Hematopoietic multipotent progenitor cell treated with erythropoietin and hydrocortisone succinate and interleukin-3 and kit ligand, for 15 days (in vitro differentiated cells): ENCODE results near the gene HMGCS1.
A peak's percentile ranks its signal among the peaks of the same experiment; 100 is the strongest.
"Not testable (repeated sequence)": the region's sequence is repeated elsewhere in the genome, so short reads cannot be mapped to it uniquely, and the experiment has no call there.

Source experiments
- DNase-seq: peaks from one replicate; pipeline ENCODE4 v3.0.0-alpha.2; 2015; ENCODE audit warnings: low spot score

Gene HMGCS1

DNA sequence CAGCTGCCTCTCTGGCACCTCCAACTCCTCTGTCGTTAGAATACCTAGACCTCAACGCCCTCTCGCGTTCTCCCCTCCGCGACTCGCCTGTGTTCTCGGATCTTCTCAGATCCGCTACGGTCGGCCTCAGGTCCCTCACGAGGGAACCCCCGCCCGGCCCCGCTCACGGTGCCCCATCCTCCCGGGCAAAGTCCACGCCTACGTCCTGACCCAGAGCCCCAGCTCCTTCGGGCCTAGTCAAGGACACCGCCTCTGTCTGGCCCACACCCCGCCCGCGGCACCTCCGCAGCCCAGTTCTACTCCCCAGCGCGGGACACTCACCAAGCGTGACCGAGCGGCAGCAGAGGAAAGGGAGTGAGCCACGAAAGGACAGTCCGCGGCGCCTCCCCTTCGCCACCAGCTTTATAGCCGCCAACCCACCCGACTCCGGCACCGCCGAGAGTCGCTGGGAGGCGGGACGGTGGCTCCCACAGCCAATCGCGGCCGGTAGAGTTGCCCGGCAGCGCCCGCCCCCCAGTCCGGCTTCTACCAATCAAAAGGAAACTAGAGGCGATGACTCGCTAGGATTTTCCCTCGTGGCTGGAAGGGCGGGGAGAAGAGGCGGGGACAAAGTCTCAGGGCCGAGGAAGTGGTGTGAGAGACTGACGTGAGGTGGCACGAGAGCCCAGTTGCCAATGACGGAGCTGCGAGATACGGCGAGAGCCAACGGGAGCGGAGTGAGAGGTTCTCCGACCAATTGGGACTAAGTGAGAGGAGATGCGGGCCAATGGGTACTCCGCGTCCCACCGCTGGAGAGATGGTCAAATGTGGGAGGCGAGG, at the start of gene HMGCS1:
Gene HMGCS1 (minus strand): TSS at position 378 of the 819 bp plus-strand sequence. CDS start 14,447 bp downstream, outside the sequence.
- DNase-seq: peak; percentile 99

DNA sequence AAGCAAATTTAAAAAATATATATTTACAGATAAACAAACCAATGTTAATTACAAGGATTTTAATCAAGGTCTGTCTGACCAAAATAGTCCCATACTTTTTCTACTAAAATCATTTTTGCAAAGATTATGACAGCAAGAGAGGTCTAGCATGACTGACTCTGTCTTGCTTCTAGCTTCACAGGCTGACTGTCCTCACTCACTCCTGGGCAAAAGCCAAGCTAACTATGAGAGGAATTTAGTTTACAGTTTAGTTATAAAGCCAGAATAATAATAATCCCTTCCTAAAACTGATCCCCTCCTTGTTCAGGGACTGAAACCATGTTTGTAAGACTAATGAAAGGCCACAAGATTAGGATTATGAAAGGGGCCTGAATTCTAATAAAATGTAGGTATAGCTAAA, 45.5 kb upstream of the HMGCS1 start:
- DNase-seq: no peak

DNA sequence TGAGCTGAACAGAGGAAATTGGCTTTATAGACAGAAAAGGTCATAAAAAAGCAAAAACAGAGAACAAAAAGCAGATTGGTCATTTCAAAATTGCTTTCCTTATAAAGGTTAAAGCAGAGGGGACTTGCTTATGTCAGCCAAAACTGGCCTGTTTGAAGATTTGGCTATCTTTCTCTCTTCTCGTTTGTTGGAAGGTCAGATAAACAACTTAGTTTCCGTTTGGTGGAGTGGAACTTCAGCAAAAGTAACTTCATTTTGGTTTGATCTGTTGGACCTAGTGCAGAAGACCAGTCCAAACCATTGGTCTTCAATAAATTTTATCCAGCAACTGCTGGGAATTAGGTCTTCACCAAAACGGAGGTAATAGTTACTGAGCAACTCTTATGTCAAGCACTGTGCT, 45.1 kb upstream of the HMGCS1 start:
- DNase-seq: no peak

DNA sequence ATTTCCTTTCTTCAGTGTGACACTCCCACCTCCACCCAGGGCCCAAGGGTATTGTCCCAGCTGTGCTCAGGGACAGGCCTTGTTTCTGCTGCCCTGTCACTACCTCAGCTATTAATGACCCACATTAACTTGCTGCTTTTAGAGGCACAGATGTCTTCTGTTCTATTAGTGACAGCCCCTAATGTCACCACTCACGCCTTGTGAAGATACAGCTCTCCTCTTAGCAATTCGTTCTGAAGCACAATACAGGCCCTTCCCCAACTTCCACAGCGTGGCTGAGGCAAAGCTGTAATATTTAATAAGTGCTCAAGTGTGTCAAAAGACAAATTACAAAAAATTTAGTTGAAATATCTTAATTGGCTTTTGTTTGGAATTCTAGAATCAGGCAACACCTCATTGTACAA, 44.7 kb upstream of the HMGCS1 start:
- DNase-seq: no peak

DNA sequence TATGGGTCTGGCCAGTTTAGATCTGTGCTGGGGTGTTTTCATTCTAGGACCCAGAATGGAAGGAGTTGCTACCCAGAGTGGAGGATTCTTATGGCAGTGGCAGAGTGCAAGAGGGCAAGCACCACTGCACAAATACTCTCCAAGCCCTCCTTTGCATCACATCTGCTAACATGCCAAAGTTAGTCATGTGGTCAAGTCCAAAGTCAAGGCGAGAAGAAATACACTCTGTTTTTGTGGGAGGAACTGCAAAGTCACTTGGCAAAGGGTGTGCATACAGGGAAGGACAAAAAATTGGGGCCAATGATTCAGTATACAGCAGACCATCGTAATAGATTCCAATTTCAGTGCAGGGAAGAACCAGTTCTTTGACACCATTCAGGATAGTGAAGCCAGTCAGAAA, 43.9 kb upstream of the HMGCS1 start:
- no peak for DNase-seq

DNA sequence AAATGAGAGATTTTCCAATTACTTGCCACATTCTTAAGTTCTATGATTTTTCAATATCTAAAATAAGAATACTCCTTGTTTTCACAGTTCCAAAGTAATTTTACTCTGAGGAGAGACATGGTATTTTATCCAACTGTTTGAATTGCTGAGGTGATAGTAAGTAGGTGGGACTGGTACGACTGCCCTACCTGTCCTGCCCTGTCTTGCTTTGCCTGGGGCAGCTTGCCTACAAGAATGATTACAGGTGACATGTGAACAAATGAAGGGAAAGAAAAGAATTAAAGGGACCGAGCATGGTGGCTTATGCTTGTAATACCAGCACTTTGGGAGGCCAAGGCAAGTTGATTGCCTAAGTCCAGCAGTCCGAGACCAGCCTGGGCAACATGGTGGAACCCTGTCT, 41.6 kb upstream of the HMGCS1 start:
- DNase-seq: no peak

DNA sequence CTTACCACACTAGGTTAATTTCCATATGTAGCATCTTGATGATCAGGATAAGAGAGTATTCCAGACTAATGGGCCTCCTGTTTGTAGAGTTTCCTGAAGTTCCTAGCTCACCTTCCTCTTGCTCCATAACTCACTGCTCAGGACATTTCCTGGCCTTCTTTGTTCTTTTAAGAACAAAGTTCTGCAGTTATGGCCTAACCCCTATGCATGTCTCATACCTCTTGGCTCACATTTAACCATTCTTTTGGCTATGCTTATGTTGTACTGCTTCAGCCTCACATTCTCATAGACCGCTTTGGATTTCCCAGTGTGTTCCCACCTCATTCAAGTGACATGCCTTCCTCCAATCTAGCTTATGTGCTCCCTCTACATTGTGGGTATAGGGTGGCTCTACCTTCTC, 40.5 kb upstream of the HMGCS1 start:
- no peak for DNase-seq

DNA sequence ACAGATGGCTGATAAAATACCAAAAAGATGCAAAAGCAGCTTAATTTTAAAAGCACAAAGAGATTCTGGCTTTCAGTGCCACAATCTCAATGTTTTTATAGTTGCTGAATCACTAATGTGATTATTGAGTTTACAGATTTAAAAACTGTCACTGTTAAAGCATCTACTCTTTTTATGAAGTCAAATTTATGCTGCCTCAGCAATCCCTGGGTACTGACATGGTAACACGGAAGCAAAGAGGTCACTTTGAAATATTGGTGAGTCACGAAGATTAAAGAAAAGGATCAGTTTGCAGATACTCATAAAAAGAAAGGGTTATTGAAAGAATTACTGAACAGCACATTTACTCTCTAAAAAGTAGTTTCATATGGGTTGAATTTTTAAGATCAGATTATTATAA, 39.7 kb upstream of the HMGCS1 start:
- DNase-seq: no peak

DNA sequence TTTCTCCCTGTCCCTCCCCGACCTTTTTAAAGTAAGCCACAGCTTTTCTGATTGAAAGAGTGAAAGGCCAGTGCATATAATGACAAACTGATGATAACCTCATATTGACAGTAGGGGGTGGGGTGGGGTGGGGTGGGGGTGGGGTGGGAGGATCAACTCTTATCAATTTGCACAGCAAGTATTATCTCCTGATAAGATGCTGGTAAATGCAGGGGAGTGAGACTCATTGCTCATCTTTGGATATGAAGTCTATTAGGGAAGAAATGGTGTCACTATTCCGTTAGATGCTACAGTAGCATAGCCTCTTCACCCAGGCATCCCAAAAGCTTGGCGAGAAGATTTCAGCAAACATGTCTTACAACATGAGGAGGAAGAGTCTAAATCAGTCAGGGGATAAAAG, 38.9 kb upstream of the HMGCS1 start:
- DNase-seq: no peak

DNA sequence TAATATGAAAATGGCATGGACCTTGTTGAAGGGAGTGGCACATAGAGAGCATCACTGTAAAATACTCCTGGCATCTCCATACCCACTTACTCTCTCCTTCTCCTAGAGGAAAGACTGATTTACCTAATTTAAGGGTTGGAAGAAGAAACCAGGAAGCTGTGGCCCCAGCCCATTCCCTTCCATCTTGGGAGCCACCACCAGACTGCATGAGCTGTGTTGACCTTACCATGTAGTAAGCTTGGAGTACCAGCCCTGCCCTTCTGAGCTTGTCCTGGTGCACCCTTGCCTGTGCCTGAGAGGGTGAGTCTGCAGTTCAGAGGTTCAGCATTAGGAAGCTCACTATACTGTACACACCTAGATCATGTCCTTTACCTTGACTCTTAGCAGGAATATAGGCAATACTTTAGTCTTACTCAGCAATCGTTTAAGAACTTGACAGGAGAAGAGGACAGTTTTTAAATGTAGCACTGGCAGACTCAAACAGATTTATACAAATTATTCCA, 35.7 kb upstream of the HMGCS1 start:
- no peak for DNase-seq

DNA sequence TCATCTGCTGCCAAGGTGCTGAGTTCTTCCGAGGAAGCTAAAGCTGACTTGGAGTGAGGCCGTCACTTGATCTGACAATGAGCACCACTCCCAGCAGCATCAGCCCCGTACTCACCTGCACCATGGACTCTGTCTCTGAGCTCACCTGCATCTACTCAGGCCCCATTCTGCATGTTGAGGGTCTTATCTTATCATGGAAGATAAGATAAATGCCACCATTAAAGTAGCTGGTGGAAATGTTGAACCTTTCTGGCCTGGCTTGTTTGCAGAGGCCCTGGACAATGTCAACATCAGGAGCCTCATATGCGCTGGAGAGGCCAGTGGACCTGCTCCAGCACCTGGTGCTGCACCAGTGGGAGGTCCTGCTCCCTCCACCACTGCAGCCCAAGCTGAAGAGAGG, 35.0 kb upstream of the HMGCS1 start:
- no peak for DNase-seq

DNA sequence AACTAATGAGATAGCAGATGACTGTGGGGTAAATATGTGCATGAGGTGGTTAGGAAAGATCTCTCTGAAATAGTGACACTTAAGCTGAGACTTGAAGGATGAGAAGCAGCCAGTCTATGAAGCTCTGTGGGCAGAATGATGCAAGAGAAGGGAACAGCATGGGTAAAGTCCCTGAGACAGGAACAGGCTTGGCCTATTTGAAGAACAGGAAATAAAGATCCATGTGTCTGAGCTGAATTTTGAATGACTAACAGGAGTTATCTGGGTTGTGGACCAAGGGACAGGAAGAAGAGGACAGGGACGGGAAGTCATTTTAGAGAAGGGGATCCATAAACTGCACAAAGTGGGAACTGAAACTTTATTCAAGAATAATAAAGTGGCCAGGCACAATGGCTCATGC, 25.6 kb upstream of the HMGCS1 start:
- no peak for DNase-seq

DNA sequence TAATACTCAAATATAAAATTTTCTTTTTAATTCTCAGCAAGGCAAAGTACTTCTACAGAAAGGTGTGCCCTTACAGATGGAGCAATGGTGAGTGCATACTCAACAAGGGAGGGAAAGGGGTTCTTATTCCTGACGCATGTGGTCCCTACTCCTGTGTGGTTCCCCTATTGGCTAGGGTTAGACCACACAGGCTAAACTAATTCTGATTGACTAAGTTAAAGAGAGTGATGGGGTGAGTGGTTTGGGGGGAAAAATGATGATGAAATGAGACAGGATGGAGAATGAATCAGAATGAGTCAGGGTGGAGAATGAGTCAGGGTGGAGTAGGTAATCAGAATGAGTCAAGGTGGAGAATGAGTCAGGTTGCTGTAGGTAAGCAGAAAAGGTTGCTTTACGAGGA, 22.9 kb upstream of the HMGCS1 start:
- no peak for DNase-seq

DNA sequence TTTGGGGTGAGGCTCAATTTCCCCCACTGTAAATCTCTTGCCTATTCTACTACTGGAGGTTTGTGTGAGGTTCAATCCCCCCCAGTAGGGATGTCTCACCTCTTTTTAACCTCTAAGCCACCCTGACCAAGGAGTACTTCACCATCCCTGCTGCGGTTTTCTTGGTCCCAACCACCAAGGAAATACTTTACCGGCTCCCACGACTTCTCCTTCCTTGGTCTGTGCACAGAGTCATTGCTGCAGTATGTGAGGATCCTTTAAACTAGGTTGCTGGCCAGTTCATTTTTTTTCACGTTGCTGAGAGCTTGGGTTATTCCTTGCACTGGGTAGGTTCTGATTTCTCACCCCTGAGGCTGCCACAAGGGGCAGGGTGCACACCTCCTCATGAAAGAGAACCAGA, 22.5 kb upstream of the HMGCS1 start:
- DNase-seq: no peak

DNA sequence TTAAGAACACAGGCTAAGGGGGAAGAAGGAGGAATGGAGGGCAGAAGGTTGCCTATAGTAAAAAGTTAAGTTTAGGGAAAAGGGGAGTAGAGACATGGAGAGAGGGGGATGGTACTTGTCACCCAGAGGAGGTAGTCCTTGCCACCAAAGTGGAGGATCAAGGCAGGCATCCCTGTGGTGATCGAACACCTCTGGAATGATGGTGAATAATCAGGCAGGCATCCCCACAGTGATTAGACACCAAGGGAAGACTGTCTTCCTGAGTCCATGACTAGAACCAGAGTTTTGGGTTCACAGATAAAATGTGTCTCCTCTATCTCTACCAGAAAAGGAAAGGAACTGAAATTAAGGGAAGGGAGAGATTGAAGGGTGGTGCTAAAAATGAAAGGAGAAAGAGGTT, 19.2 kb upstream of the HMGCS1 start:
- DNase-seq: no peak

DNA sequence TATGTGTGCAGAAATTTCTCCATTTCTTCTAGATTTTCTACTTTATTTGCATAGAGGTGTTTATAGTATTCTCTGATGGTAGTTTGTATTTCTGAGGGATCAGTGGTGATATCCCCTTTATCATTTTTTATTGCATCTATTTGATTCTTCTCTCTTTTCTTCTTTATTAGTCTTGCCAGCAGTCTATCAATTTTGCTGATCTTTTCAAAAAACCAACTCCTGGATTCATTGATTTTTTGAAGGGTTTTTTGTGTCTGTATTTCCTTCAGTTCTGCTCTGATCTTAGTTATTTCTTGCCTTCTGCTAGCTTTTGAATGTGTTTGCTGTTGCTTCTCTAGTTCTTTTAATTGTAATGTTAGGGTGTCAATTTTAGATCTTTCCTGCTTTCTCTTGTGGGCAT, 12.4 kb upstream of the HMGCS1 start:
- DNase-seq: not testable (repeated sequence)

DNA sequence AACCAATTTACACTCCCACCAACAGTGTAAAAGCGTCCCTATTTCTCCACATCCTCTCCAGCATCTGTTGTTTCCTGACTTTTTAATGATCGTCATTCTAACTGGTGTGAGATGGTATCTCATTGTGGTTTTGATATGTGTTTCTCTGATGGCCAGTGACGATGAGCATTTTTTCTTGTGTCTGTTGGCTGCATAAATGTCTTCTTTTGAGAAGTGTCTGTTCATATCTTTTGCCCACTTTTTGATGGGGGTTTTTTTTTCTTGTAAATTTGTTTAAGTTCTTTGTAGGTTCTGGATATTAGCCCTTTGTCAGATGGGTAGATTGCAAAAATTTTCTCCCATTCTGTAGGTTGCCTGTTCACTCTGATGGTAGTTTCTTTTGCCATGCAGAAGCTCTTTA, 10.3 kb upstream of the HMGCS1 start:
- DNase-seq: not testable (repeated sequence)

DNA sequence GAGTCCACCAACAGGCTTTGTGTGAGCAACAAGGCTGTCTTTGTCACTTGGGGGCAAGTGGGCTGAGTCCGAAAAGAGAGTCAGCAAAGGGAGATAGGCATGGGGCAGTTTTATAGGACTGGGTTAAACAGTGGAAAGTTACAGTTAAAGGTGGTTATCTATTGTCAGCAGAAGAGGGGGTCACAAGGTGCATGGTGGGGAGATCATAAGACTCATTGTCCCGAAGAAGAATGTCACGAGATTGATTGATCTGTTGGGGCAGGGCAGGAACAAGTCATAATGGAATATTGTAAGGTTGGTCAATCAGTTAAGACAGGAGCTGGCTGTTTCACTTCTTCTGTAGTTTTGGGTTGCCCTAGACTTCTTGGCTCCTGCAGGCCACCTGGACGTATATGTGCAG, 7.6 kb upstream of the HMGCS1 start:
- no peak for DNase-seq

DNA sequence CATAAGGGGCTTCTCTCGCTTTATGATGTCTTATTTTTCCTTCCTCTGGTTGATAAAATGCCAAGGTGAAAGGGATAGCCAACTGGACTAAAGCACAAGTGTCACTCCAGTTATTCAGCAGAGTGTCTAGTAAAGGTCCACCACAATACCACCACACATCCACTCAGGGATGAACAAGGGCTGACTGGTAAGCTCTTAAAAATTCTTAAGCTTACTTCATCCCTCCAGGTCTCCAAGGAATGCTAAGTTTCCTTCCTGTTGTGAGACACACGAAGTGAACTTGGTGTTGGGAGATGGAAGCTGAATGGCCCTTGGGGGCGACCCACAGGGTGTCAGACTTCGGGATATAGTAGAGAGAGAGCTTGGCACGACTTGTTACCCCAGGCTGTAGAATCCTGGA, 3.2 kb upstream of the HMGCS1 start:
- DNase-seq: no peak

DNA sequence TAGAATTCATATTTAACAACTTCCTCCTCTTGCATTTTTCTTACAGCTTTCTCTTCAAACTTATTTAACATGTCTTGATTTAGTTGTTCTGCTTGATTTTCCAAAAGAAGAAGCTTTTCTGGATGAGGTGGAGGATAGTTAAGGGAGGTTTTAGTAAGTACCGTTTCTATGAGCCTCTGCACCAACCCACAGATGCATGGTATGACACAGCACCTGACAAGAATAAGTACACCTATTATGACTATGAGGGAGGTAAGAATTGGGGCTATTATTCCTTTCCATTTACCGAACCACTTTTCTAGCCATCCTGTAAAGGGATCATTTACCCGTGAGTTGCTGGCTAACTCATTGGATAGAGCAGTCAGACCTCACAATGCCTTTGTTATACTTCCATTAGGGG, 2.5 kb upstream of the HMGCS1 start:
- DNase-seq: no peak

DNA sequence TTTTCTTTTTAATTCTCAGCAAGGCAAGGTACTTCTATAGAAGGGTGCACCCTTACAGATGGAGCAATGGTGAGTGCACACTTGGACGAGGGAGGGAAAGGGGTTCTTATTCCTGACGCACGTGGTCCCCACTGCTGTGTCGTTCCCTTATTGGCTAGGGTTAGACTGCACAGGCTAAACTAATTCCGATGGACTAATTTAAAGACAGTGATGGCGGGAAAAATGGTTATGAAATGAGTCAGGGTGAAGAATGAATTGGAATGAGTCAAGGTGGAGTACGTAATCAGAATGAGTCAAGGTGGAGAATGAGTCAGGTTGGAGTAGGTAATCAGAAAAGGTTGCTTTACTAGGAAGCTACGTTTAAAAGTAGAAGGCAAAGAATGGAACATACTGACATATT, 2.1 kb upstream of the HMGCS1 start:
- no peak for DNase-seq

DNA sequence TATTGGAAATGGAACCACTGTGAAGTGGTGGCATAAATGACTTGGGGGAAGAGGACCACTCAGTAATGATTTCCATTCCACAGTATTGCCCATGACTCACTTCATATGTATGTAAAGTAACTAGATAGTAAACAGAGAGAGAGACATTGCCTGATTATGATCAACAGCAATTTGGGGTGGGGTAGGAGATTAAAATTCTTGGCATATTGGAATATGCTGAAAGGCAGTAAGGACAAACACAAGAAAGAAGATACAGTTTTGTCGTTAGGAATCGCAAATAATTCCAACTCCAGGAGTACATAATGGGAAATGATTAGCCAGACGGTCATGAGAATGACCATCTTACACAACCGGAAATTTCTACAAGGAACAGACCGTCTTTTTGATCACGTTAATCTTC, 1.5 kb upstream of the HMGCS1 start:
- DNase-seq: no peak

DNA sequence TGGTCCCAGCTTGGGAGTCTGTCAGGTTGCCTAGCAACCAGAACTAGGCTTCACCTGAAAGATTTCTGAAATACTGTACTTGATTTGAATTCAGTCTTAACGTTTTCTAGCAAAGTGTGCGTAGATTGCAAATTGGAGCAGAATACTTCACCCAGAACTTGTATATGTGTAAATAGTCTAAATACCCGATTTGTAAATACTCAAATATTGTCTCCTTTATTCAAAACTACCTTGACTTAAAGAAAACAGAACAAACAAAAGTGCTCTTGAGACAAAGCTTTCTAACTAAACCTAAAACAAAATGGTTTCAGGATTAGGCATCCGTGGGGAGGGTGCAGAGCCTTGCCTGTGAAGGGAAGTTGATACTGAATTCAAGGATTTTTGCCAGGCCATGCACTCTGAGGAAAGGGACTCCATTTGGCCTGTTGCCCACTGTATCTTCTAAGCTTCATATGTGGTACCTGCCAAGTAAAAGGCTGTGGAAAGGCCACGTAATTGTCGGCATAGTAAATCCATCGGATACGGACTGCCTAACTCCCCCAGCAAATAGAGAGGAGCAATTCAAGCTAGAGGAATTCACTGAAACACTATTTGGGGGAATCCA, 744 bp upstream of the HMGCS1 start:
- no peak for DNase-seq

DNA sequence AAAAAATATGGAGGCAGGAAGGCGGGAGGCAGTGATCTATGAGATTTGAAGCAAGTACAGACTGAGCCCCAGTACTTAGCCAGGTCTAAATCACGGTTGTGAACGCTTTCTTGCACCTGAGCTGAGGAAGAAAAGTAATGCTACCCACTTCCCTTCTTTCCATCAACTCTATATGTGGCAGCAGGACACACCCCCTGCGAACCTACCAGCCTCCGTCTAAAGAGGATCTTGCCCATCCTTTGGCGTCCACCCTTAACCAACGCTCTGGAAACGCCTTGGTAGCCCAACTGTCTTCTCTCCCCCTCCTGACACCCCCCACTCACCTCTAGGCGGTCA, 545 bp downstream of the HMGCS1 start:
- no peak for DNase-seq
